Suprapubic skin (tissue), 4 donors: ENCODE results near the gene PPAT. TPM values are rescaled to one million over a fixed set of nuclear protein-coding genes. Genes with fewer than 3 reads are reported as not detected.

ENCODE experiments used
- DNase-seq, 2 donors: peaks; one replicate each; pipeline ENCODE4 v3.0.0-alpha.2; 2019; ENCODE audit warnings: low spot score in 2 of 2
- H3K27ac ChIP-seq: fragments of 200-600 bp; sonication (generic); one replicate; pipeline ENCODE4 v1.5.1; 2019
- H3K27me3 ChIP-seq: fragments of 200-600 bp; sonication (generic); one replicate; pipeline ENCODE4 v1.5.1; 2019
- H3K36me3 ChIP-seq: fragments of 200-600 bp; sonication (generic); one replicate; pipeline ENCODE4 v1.5.1; 2019
- H3K4me1 ChIP-seq: fragments of 200-600 bp; sonication (generic); one replicate; pipeline ENCODE4 v1.5.1; 2019
- H3K4me3 ChIP-seq: fragments of 200-600 bp; sonication (generic); one replicate; pipeline ENCODE4 v1.5.1; 2019; ENCODE audit warnings: mild to moderate bottlenecking
- H3K9me3 ChIP-seq: fragments of 200-600 bp; sonication (generic); one replicate; pipeline ENCODE4 v1.5.1; 2019
- CTCF ChIP-seq, 2 donors: fragments of 200-600 bp in 1 of 2; fragments of 450-650 bp in 1 of 2; sonication (generic) in 1 of 2; IDR thresholded peaks; one replicate each; pipeline ENCODE4 v1.5.1; 2016 to 2019; ENCODE audit warnings: antibody characterized with exemption in 2 of 2, mild to moderate bottlenecking in 1 of 2, moderate library complexity in 1 of 2
- EP300 ChIP-seq: sonication (generic); formaldehyde crosslinking; IDR thresholded peaks from one replicate; pipeline ENCODE4 v1.6.1; 2017; ENCODE audit warnings: antibody characterized with exemption
- POLR2A ChIP-seq, 2 donors: fragments of 450-650 bp; IDR thresholded peaks; one replicate each; pipeline ENCODE4 v1.6.1; 2017; ENCODE audit warnings: antibody characterized with exemption in 2 of 2, mild to moderate bottlenecking in 2 of 2, moderate library complexity in 2 of 2
- POLR2AphosphoS5 ChIP-seq, 3 donors: sonication (generic); formaldehyde crosslinking; IDR thresholded peaks; one replicate each; pipeline ENCODE4 v1.6.1; 2017; ENCODE audit warnings: antibody characterized with exemption in 3 of 3
- WGBS: methylation state at CpG from one replicate; pipeline ENCODE4 v1.1.5; 2018; 5-methylcytosine and 5-hydroxymethylcytosine counted together
- total RNA-seq, 4 donors: library from RNA; depleted of rRNA; stranded (reverse); fragments of >200 nt; gene quantifications; one replicate each; pipeline ENCODE4 v1.1.0, GENCODE V29; 2016

Gene PPAT
- total RNA-seq, 4 donors from 2014 or later = 7.1 to 10.0 (median 7.7) TPM

GRCh38 chr4:56424697-56425514 is 10.5 kb downstream of the PPAT start:
- 53% methylated on average over 5 of the region's 5 CpGs for WGBS
- no peaks in the 10 kb centered on the region for H3K9me3 ChIP-seq
- H3K36me3 ChIP-seq = no peaks in the 10 kb centered on the region
- TF ChIP-seq POLR2AphosphoS5 (IDR thresholded peaks at IDR 0.05) = no peak
- TF ChIP-seq CTCF (IDR thresholded peaks at IDR 0.05) = peak; percentile 38 to 42
- TF ChIP-seq POLR2A (IDR thresholded peaks at IDR 0.05) = no peak
- TF ChIP-seq EP300 = no peak
- H3K27ac ChIP-seq = no peak overlapping the region
- no peak for DNase-seq
- H3K27me3 ChIP-seq = no peaks in the 10 kb centered on the region
- peaks cover 5% of the 10 kb centered on the region for H3K4me1 ChIP-seq
- H3K4me3 ChIP-seq = no peak overlapping the region

GRCh38 chr4:56424176-56424575 is 11.2 kb downstream of the PPAT start:
- DNase-seq = no peak
- H3K27me3 ChIP-seq = no peaks in the 10 kb centered on the region
- no peaks in the 10 kb centered on the region for H3K9me3 ChIP-seq
- H3K27ac ChIP-seq = no peak overlapping the region
- 81% methylated on average over 5 of the region's 5 CpGs for WGBS
- peaks cover 5% of the 10 kb centered on the region for H3K4me1 ChIP-seq
- no peak overlapping the region for H3K4me3 ChIP-seq
- H3K36me3 ChIP-seq = no peaks in the 10 kb centered on the region
- TF ChIP-seq CTCF (IDR thresholded peaks at IDR 0.05) (no peak), POLR2AphosphoS5 (IDR thresholded peaks at IDR 0.05) (no peak), POLR2A (IDR thresholded peaks at IDR 0.05) (no peak), EP300 (no peak)

- TF ChIP-seq CTCF (IDR thresholded peaks at IDR 0.05) (no peak), EP300 (no peak), POLR2A (IDR thresholded peaks at IDR 0.05) (no peak), POLR2AphosphoS5 (IDR thresholded peaks at IDR 0.05) (no peak)
- over 99% methylated on average over 3 of the region's 3 CpGs for WGBS
Measured at GRCh38 chr4:56417396-56417795, 18.0 kb downstream of the PPAT start.

GRCh38 chr4:56416349-56416748 is 19.1 kb downstream of the PPAT start:
- Histone ChIP-seq H3K36me3 (no peaks in the 10 kb centered on the region), H3K9me3 (no peaks in the 10 kb centered on the region), H3K4me3 (no peak overlapping the region), H3K27me3 (no peaks in the 10 kb centered on the region), H3K4me1 (peaks cover 1% of the 10 kb centered on the region), H3K27ac (no peak overlapping the region)
- 80% methylated on average over 3 of the region's 3 CpGs for WGBS
- no peak for TF ChIP-seq EP300
- no peak for TF ChIP-seq CTCF (IDR thresholded peaks at IDR 0.05)
- TF ChIP-seq POLR2AphosphoS5 (IDR thresholded peaks at IDR 0.05) = no peak
- no peak for TF ChIP-seq POLR2A (IDR thresholded peaks at IDR 0.05)
- no peak for DNase-seq

More at GRCh38 chr4:56417396-56417795, 18.0 kb downstream of the PPAT start:
- Histone ChIP-seq H3K36me3 (no peaks in the 10 kb centered on the region), H3K4me3 (no peak overlapping the region), H3K9me3 (no peaks in the 10 kb centered on the region), H3K27me3 (no peaks in the 10 kb centered on the region), H3K27ac (no peak overlapping the region), H3K4me1 (no peaks in the 10 kb centered on the region)
- DNase-seq = no peak

- no peak for DNase-seq
- Histone ChIP-seq H3K4me1 (peaks cover 22% of the 10 kb centered on the region), H3K27me3 (no peaks in the 10 kb centered on the region), H3K36me3 (no peaks in the 10 kb centered on the region), H3K4me3 (no peak overlapping the region), H3K27ac (no peak overlapping the region), H3K9me3 (no peaks in the 10 kb centered on the region)
- 73% methylated on average over 4 of the region's 4 CpGs for WGBS
- TF ChIP-seq CTCF (IDR thresholded peaks at IDR 0.05) = no peak
Measured at GRCh38 chr4:56414135-56414670, 21.2 kb downstream of the PPAT start.
